GM12801 (cell line): ENCODE data around the gene MCOLN1.

Experiments
- CTCF ChIP-seq: IDR thresholded peaks from one replicate; pipeline ENCODE4 v1.5.1; 2011; ENCODE audit warnings: control low read depth; ENCODE audit not compliant: insufficient read length; ENCODE audit errors: extremely low read depth

MCOLN1 gene

GRCh38 chr19:7522923-7523667 lies 671 bp downstream of the MCOLN1 start:
- TF ChIP-seq CTCF, result no peak

GRCh38 chr19:7524523-7524922 lies 2.1 kb downstream of the MCOLN1 start:
- no peak for TF ChIP-seq CTCF

GRCh38 chr19:7524992-7525739 lies 2.7 kb downstream of the MCOLN1 start:
- TF ChIP-seq CTCF, result no peak

GRCh38 chr19:7526059-7526929 lies 3.9 kb downstream of the MCOLN1 start:
- no peak for TF ChIP-seq CTCF

- TF ChIP-seq CTCF, result no peak
Measured at GRCh38 chr19:7527516-7528191, 5.2 kb downstream of the MCOLN1 start.

- TF ChIP-seq CTCF, result no peak
Measured at GRCh38 chr19:7528192-7528519, 5.7 kb downstream of the MCOLN1 start.
